NCI-H128 (cell line): ENCODE results near the gene RNF222.
"Not testable (repeated sequence)": the region's sequence is repeated elsewhere in the genome, so short reads cannot be mapped to it uniquely, and the experiment has no call there.

Source experiments
- DNase-seq: peaks from one replicate; lab custom pipeline; 2025; ENCODE audit not compliant: unreplicated experiment; lab: John Stamatoyannopoulos, UW

The RNF222 gene

DNA sequence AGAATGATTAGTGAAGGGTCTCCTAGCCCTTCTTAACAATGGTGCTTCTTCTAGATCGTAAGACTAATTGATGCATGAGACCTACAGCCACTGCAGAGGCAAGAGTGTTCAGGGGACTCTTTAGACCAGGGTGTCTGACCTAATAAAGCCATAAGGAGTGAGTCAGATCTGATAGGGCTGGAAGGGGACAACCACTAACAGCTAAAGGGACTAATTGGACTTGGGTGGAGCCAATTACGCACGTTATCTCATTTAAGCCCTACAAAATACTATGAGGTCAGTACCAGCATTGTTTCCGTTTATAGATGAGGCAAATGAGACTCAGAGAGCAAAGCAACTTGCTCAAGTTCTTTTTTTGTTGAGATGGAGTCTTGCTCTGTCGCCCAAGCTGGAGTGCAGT lies 14.5 kb upstream of the RNF222 start:
- DNase-seq = no peak

DNA sequence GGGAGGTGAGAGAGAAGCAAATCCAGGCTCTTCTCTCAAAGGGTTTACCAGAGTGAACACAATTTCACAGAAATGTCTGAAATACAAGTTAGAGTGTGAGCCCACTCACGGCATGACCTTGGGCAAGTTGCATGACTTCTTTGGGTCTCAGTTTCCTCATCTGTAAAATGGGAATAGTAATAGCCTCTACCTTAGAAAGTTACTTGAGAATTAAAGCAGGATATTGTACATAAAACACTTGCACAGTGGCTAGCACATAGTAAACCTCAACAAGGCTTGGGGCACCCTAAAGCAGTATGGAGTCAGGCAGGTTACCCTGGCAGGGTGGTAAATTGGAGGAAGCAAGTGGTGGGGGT lies 13.2 kb upstream of the RNF222 start:
- no peak for DNase-seq

DNA sequence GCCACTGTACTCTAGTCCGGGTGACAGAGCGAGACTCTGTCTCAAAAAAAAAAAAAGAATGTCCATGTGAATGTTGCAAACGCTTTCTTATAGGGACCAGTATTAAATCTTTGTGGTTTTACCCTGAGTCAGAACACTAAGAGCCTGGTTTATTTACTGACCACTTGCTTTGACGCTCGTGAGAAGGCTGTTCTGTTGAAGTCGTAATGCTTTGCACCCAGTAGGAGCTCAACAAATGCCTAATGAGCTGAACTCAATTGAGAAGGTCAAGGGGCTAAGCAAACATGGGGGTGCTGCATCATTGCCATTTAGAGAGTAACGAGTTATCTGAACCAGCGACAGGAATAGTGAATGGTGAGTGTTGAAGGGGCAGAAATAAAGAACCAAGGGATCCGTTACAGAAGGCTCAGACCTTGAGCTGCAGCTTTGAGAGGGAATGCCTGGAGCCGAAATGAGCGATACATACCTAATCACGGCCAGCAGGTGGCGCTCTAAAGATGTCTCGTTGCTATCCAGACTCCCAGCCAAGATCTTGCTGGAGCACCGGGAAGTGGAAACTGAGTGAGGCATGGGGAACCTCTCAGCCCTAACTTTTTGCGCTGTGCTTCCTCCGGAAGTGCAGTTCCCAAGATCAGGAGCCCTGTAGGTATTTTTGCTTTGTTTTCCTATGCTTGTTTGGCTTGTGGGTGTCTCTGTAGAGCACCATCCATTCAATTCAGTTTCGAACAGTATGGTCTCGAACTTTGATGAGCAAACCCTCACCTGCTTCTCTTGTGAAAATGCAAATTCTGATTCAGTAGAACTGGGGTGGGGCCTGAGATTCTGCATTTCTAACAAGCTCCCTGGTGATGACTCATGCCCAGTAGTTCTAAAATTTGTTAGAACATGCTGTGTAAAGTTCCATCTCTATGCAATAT lies 12.6 kb upstream of the RNF222 start:
- peak; percentile 66 for DNase-seq

DNA sequence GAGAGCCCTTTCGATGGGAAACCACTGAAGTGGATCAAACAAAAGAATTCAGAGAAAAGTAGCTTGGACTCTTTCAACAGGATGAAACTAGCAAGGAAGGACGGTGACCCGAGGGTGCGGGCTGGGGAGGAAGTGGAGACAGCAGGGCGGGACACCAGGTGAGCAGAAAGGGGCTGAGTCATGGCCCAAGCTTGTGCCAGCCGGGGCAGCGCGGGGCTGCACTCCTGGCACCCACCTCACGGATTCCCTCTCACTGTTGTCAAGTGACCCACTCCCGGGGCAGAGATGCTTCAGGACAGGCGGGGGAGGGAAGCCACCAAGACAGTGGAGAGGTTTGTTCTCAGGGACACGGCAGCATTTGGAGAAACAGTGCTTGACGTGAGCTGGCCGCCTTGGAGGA lies 10.7 kb upstream of the RNF222 start:
- no peak for DNase-seq

DNA sequence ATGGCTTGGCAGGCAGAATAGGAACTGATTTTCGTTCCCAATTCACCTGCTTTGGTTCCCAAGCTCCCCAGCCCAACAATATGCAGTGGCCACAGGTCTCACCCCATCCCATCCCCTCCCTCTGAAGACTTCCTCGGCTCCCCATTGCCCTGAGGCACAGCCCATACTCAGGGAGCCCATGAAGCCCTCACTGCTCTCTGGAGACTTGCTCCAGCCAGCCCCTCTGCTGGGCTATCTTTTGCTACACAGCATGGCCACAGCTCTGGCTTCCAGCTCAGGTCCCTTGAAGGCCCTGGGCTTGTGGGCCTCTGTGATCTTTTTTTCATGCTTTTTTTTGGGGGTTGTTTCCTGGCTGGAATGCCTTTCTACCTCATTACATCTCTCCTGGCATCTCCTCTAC lies 8.5 kb upstream of the RNF222 start:
- DNase-seq = no peak

DNA sequence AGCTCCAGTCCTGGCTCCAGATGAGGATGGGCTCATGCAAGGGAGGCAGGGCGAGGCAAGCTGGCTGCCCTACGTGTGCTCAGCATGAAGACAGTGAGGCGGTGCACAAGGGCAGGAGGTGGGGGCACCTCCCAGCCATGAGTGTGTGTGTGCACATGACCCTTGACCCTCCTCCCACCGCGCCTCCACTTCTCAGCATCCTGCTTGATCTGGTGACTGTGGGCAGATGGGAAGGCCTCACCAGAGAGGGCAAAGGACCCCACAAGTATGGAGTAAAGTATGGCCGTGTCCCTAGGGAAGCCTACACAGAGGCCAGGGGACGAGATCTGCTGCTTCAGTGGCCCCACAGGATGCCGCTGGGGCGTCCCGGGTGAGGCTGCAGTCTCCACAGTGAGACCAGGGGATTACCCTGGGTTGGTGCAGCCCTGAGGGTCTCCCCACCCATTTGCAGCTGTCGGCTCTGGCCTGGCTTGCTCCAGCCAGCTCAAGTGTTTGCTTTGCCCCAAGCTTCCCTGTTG lies 7.9 kb upstream of the RNF222 start:
- DNase-seq = no peak

DNA sequence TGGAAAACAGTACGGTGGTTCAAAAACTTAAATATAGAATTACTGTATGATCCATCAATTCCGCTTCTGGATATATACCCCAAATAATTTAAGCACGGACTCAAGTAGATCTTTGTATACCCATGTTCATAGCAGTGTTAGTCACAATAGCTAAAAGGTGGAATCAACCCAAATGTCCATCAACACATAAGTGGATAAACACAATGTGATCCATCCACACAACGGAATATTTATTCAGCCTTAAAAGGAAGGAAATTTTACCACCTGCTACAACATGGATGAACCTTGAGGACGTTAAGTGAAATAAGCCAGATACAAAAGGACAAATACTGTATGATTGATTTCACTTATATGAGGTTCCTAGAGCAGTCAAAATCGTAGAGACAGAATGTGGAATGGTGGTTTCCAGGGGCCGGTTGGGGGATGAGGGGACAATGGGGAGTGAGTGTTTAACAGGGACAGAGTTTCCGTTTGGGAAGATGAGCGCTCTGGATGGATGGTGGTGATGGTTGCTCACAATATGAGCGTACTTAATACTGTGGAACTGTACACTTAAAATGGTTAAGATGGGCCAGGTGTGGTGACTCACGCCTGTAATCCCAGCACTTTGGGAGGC lies 5.4 kb upstream of the RNF222 start:
- DNase-seq = no peak

DNA sequence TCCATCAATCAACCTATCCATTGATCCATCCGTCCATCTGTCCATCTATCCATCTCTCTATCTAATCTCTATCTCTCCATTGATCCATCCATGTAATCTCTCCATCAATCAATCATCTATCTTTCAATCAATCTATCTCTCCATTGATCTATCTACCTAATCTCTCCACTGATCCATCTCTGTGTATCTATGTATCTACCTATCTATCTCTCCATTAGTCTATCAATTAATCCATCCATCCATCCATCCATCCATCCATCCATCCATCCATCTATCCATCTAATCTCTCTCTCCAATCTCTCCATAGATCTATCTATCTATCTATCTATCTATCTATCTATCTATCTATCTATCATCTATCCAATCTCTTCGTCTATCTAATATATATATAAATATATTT lies 3.5 kb upstream of the RNF222 start:
- no peak for DNase-seq

DNA sequence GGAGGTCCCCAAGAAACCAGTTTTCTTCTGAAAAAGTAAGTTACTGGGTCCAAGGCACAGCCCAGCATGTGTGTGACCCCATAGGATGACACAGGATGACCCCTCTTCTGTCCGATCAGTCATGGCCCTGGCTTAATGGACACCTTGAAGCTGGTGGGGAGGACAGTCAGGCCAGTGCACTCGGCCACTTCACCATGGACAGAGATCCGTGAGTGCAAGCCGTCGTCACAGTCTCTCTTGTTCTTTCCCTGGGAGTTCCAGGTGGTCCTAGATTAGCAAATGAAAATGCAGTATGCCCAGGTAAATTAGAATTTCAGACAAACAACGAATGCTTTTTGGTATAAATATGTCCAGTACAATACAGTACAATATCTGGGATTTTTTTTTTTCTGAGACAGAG lies 1.4 kb upstream of the RNF222 start:
- no peak for DNase-seq

DNA sequence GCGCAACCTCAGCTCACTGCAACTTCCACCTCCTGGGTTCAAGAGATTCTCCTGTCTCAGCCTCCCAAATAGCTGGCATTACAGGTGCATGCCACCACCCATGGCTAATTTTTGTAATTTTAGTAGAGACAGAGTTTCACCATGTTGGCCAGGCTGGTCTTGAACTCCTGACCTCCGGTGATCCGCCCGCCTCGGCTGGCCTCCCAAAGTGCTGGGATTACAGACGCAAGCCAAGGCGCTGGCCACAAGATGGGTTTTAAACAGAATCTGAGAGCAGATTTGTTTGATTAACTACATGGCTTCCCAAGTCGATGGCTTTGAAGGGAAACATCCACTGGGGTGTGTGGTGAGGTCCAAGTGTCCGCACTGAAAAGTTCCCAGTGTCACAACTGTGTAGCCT lies 3.1 kb downstream of the RNF222 start:
- DNase-seq = not testable (repeated sequence)

DNA sequence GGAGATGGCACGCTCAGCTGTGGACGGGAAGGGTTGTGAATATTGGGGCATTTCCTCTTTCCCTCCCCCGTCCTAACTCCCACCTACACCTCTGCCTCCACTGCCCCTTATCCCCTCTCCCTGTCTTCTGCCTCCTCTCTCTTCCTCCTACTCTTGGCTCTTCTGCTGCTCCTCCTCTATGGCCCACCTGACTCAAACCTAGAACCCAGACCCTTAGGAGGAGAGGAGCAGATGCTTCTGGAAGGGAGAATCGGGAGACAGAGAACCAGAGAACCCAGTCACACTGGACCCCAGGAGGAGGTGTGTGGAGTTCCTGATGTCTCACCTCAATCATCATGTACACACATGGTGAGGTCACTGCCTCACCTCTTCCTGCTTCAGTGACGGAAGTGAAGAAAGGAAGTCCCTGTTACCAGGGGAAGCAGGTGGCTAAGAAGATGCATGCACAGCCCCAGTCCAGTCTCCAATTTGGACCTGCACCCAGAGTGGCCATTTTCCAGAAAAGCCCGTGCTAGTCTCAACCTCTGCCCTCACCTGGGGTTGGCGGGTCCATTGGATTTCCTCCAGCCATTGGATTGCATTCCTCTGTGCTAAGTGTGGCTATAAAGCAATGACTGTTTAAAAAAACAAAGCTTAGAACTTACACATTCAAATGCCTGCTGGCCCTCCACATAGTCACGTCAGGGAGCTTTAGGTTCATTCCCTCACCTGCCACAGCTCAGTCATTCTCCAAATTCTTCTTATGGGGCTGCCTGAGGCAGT lies 4.0 kb downstream of the RNF222 start:
- no peak for DNase-seq

DNA sequence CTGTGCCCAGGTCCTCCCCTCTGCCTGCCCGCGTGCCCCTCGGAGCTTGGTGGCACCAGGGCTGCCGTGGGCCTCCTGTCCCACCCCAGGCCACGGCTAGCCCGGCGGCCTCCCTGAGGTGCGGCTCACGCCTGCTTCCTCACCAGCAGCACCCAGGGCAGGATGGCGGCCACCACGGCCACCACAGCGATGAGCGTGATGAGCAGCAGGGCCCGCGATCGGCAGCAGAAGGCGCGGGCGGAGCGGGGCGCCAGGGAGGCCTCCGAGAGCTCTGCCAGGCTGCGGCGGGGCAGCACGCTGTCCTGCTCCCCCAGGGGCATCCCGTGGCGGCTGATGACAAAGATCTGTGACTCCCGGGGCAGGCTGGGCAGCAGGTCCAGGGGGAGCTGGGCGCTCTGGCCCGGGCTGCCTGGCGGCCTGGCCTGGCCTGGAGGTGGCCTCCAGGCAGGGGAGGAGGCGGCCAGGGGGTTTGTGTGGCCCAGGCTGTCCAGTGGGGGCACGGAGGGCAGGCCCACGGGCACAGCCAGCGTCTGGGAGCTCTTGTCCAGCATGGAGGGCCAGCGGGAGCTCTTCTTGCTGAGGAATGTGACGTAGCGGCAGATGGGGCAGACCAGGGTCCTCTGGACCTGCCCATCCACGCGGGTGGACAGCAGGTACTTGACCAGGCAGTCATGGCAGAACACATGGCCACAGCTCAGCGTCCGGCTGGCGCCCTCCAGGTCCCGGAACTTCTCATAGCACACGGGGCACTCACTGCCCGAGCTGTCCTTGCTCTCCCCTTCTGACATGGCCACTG lies 4.8 kb downstream of the RNF222 start:
- no peak for DNase-seq

DNA sequence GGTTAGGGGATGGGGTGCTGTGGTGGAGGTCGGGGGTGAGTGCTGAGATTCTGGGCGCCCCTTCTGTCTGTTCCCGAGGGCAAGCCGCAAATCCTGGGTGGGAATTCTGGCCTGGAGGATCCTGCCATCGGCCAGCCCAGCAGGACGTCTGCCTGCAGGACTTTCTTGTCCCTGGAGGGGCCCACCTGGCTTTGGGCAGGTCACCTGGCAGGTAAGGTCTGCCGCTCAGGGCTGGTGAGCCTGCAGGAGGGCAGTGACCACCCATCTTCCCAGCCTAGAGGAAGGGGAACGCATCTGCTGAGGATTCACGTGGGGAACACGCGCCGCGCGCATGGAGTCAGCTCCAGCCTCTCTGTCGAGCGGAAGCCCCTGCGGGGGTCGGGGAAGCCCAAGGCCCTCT lies 5.4 kb downstream of the RNF222 start:
- no peak for DNase-seq

DNA sequence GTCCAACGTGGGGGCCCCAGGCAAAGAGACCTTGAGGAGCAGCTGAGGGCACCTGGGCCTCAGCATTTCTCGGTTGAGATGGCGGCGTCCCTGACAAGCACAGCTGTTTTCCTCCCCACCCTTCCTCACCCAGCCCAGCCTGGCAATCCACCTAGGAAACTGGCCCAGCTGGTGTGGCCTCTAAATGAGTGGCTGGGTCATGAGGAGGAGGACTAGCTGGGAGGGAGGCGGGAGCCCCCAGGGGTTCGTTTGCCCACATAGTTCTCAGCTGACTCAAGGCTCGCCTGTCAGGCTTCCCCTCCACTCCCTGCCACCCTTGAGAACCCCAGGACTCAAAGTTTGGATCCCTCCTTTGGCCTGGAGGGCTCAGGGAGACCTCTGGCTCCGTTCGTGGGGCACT lies 5.9 kb downstream of the RNF222 start:
- no peak for DNase-seq

DNA sequence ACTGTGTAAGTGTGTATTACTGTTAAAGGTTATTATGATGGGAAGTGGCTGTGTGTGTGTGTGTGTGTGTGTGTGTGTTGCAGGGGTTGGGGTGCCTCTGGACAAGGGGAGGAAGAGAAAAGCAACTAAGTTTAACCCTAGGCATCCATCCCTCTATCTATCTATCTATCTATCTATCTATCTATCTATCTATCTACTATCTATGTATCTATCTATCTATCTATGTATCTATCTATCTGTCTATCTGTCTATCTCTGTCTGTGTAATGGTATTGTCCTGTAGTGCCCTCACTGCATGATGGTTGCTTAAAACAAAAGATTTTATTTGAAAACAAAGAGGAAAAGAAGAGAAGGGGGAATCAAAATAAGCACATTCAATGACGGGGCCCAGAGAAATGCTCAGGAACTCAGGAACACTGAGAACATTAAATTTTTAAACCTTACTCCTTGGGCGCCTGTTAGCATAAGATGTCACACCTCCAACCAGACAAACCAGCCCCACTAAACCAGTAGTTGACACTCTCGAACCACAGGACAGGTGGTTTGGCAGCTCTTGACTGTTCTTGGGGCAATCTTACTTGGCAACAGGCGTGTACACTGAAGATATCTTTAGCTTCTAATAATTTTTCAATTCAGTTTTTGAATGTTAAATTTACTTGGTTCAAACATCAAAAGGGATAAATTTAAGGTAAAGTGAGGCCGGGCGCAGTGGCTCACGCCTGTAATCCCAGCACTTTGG lies 9.5 kb downstream of the RNF222 start:
- DNase-seq = no peak

DNA sequence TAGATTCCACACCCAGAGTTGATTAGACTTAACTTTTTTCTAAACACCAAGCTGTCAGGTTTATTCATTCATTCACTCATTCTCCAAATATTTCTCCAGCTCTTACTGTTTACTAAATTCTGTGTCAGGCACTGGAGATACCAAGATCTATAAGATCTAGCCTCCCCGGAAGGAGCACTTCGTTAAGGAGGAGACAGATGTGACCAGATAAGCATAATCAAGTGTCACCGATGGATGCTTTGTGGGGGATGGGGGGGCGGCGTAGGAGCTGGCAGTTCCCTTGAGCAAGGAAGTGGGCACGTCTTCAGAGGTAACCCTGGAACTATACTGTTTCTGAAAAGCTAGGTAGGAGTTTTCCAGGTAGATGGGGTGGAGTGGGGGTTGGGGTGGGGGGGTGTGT lies 10.8 kb downstream of the RNF222 start:
- no peak for DNase-seq

DNA sequence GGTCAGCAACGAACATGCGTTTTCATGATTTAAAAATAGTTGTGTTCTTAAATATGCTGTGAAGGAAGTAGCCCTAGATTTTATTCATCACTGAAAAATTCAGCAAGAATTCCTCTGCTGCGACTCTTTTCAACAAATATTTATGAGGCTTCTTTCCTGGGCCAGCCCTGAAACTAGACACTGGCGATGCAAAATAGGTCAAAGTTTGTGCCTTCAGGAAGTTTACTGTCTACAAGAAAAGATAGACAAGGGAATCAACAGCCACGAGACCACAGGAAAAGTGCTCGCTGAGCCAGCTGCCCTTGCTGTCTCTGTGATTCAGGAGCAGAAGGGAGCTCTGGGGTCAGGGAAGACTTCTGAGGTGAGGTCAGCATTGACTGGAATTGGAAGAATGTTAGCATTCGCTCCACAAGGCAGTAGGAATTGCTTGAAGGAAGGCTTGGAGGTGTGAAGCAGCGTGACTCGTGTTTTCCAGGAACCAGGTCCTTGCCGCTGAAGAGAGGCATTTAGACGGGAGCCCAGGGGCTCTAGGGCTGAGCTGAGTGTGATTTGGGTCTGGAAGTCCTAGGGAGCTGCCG lies 12.7 kb downstream of the RNF222 start:
- no peak for DNase-seq

DNA sequence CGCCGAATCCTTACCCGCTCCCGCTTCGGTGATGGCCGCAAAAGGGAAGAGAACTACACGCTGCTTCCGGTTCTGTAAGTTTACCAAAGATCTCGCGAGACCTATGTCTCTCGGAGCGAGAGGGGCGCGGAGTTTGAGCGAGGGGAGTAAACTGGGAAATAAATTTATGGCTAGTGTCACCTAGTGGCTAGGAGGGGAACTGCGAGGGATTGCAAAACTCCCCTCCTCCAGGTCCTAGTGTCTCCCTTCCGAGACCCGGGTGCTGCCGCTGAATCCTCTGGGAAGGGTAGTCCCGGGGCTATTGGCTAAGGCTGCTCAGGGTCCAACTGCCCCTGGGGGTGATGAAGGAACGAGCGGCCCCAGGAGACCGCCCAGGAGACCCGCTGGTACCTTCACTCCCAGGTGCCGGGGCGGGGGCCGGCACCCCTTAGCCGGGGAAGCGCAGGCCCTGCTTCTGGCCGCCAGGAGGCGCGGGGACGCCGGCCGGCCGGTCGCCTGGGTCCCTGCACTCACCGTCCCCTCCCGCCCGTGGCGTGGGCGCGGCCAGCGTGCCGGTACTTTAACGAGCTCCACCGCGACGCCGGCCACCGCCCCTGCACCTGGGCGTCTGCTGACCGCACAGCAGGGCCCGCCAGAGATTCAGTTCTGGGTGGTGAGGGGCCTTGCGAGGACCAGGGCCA lies 14.3 kb downstream of the RNF222 start, which contains the start of gene RPL26:
Gene RPL26 (minus strand): TSS at position 51 of the 680 bp plus-strand sequence. CDS start 883 bp downstream, outside the sequence.
- DNase-seq = peak; percentile 94

DNA sequence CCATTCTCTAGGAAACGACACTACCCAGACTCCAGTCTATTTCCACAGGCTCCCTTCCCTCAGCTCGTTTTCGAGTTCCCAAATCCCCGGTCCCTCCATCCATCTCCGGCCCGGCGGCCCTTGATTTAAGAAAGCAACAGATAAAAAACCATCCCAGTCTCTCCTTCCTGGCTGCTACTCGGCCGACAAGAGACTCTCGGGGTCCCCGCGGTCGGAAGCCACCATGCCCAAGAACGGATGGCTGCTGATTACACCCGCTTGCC lies 14.8 kb downstream of the RNF222 start:
- DNase-seq = no peak
